ENCODE results near the gene FAIM2. TPM values are rescaled to one million over a fixed set of nuclear protein-coding genes. Genes with fewer than 3 reads are reported as not detected.

Gene FAIM2
- total and polyA plus RNA-seq, 9 of the 15 experiments (the other 6 are each of a cell fraction or from before 2014, with no cell fraction given), result 0.01 to 0.10 TPM; not detected in 7

- TF ChIP-seq DMBX1 (CRISPR knock-in tag; IDR thresholded peaks at IDR 0.05; ENCODE audit: borderline replicate concordance) (peak; percentile 92; the same call in 1 of the 2 replicates), RBM14 (IDR thresholded peaks at IDR 0.05; ENCODE audit: borderline replicate concordance, insufficient read depth, low read depth, low read length) (no peak), ARID4B (CRISPR knock-in tag; IDR thresholded peaks at IDR 0.05) (0 out of 2 replicates have a peak, but pooled peaks have one; percentile 34), RBFOX2 (IDR thresholded peaks at IDR 0.05; ENCODE audit: low read depth, low read length) (peak; percentile 65), POLR3G (IDR thresholded peaks at IDR 0.05; ENCODE audit: extremely low read depth, insufficient read length, insufficient replicate concordance) (no peak)
- TF ChIP-seq, protein P1, sequence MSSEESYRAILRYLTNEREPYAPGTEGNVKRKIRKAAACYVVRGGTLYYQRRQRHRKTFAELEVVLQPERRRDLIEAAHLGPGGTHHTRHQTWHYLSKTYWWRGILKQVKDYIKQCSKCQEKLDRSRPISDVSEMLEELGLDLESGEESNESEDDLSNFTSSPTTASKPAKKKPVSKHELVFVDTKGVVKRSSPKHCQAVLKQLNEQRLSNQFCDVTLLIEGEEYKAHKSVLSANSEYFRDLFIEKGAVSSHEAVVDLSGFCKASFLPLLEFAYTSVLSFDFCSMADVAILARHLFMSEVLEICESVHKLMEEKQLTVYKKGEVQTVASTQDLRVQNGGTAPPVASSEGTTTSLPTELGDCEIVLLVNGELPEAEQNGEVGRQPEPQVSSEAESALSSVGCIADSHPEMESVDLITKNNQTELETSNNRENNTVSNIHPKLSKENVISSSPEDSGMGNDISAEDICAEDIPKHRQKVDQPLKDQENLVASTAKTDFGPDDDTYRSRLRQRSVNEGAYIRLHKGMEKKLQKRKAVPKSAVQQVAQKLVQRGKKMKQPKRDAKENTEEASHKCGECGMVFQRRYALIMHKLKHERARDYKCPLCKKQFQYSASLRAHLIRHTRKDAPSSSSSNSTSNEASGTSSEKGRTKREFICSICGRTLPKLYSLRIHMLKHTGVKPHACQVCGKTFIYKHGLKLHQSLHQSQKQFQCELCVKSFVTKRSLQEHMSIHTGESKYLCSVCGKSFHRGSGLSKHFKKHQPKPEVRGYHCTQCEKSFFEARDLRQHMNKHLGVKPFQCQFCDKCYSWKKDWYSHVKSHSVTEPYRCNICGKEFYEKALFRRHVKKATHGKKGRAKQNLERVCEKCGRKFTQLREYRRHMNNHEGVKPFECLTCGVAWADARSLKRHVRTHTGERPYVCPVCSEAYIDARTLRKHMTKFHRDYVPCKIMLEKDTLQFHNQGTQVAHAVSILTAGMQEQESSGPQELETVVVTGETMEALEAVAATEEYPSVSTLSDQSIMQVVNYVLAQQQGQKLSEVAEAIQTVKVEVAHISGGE (CRISPR knock-in tag; IDR thresholded peaks at IDR 0.05), result peak in 1 of 3 experiments; percentile 87; a peak in 2 of 6 replicates
These were observed 34.5 kb downstream of the FAIM2 start (continued) for GRCh38 chr12:49868952-49869815.
